Esophagus muscularis mucosa (tissue), 4 donors: ENCODE results near the gene MGME1. TPM values are rescaled to one million over a fixed set of nuclear protein-coding genes. Genes with fewer than 3 reads are reported as not detected.

Experiments used
- DNase-seq: peaks from one replicate; pipeline ENCODE4 v3.0.0-alpha.2; 2017; ENCODE audit errors: extremely low spot score
- H3K27ac ChIP-seq, 4 donors: fragments of 200-600 bp; sonication (generic); replicated peaks in 1 of 4; 1 replicate in 3 of 4; 2 replicates in 1 of 4; pipeline ENCODE4 v1.5.1; 2016 to 2019; ENCODE audit warnings: mild to moderate bottlenecking in 1 of 4
- H3K27me3 ChIP-seq, 4 donors: fragments of 200-600 bp; sonication (generic); one replicate each; pipeline versions ENCODE4 v1.5.1 to v1.6.0; 2016 to 2019
- H3K36me3 ChIP-seq, 4 donors: fragments of 200-600 bp; sonication (generic); one replicate each; pipeline ENCODE4 v1.5.1; 2016 to 2019
- H3K4me1 ChIP-seq, 4 donors: fragments of 200-600 bp; sonication (generic); one replicate each; pipeline ENCODE4 v1.5.1; 2016 to 2019
- H3K4me3 ChIP-seq, 4 donors: fragments of 200-600 bp; sonication (generic); 1 replicate in 2 of 4; 2 replicates in 2 of 4; pipeline ENCODE4 v1.5.1; 2016 to 2019; ENCODE audit warnings: mild to moderate bottlenecking in 4 of 4, moderate library complexity in 1 of 4
- H3K9me3 ChIP-seq, 4 donors: fragments of 200-600 bp; sonication (generic); 1 replicate in 3 of 4; 2 replicates in 1 of 4; pipeline ENCODE4 v1.5.1; 2016 to 2019
- CTCF ChIP-seq, 3 experiments: fragments of 200-600 bp in 2 of 3; fragments of 450-650 bp in 1 of 3; sonication (generic) in 2 of 3; IDR thresholded peaks; one replicate each; pipeline ENCODE4 v1.5.1; 2017 to 2019; ENCODE audit warnings: antibody characterized with exemption in 3 of 3, mild to moderate bottlenecking in 2 of 3, moderate library complexity in 1 of 3
- EP300 ChIP-seq: sonication (generic); formaldehyde crosslinking; IDR thresholded peaks from one replicate; pipeline ENCODE4 v1.6.1; 2017; ENCODE audit warnings: antibody characterized with exemption
- POLR2A ChIP-seq: fragments of 450-650 bp; IDR thresholded peaks from one replicate; pipeline ENCODE4 v1.6.1; 2017; ENCODE audit warnings: antibody characterized with exemption, moderate library complexity, mild to moderate bottlenecking, low read depth
- POLR2AphosphoS5 ChIP-seq, 2 donors: sonication (generic); formaldehyde crosslinking; IDR thresholded peaks; one replicate each; pipeline ENCODE4 v1.6.1; 2017; ENCODE audit warnings: antibody characterized with exemption in 2 of 2
- whole genome bisulfite sequencing: methylation state at CpG from one replicate; pipeline ENCODE4 v1.1.5; 2018; 5-methylcytosine and 5-hydroxymethylcytosine counted together
- intact Hi-C: fragments of 100-400 bp; cut with DNase I; formaldehyde crosslinking; loops from one replicate; pipeline ENCODE4 v1.15.1; 2023
- total RNA-seq, 4 donors: library from RNA; depleted of rRNA; stranded (reverse); fragments of >200 nt; gene quantifications; one replicate each; pipeline versions ENCODE4 v1.1.0 to v1.2.1, GENCODE V29; 2016

MGME1 gene
- total RNA-seq, result 1 to 10 TPM; 5.2 to 6.5 (median 6.0) TPM

- intact Hi-C loops, result no loop called here
- Histone ChIP-seq H3K36me3 (no peaks in the 10 kb centered on the region), H3K4me1 (peaks cover 70 to 82% (median 76%) of the 10 kb centered on the region in 4 donors), H3K27me3 (no peaks in the 10 kb centered on the region), H3K4me3 (peak within 1 kb of the TSS; percentile 85 to 89 (median 86)), H3K27ac (peak within 1 kb of the TSS; percentile 95 to 97 (median 96)), H3K9me3 (no peaks in the 10 kb centered on the region)
- under 1% methylated on average over 41 of the region's 96 CpGs for WGBS
- TF ChIP-seq POLR2AphosphoS5 (IDR thresholded peaks at IDR 0.05), result peak; percentile 89 to 95
- TF ChIP-seq EP300, result no peak
- TF ChIP-seq CTCF (IDR thresholded peaks at IDR 0.05), result peak in 1 of 3 experiments; percentile 4
- TF ChIP-seq POLR2A, result peak; percentile 25
- peak; percentile 100 for DNase-seq
Measured at GRCh38 chr20:17968366-17969277, at the start of gene MGME1, which contains the start of gene SNX5. Gene MGME1, plus strand, starts transcription at chr20:17969018. Its CDS starts 842 bp downstream, at chr20:17969860. Gene SNX5, minus strand, starts transcription at chr20:17968794. Its CDS starts 369 bp downstream, at chr20:17968425.

- no peak for DNase-seq
Measured at GRCh38 chr20:17919149-17919548, 49.7 kb upstream of the MGME1 start.

GRCh38 chr20:17921774-17922173 lies 47.0 kb upstream of the MGME1 start:
- Histone ChIP-seq H3K27ac (no peak overlapping the region), H3K4me1 (peaks cover 0 to 8% (median 6%) of the 10 kb centered on the region in 4 donors), H3K9me3 (no peaks in the 10 kb centered on the region), H3K27me3 (no peaks in the 10 kb centered on the region), H3K36me3 (no peaks in the 10 kb centered on the region), H3K4me3 (no peak overlapping the region)
- intact Hi-C loops, result no loop called here
- TF ChIP-seq CTCF (IDR thresholded peaks at IDR 0.05) (no peak), EP300 (no peak), POLR2A (no peak), POLR2AphosphoS5 (IDR thresholded peaks at IDR 0.05) (no peak)
- no peak for DNase-seq
- 24% methylated on average over 1 of the region's 1 CpG for WGBS

More at GRCh38 chr20:17919149-17919548, 49.7 kb upstream of the MGME1 start:
- Histone ChIP-seq H3K4me1 (peaks cover 0 to 8% (median 0%) of the 10 kb centered on the region in 4 donors), H3K27me3 (no peaks in the 10 kb centered on the region), H3K4me3 (no peak overlapping the region), H3K27ac (no peak overlapping the region), H3K9me3 (no peaks in the 10 kb centered on the region), H3K36me3 (no peaks in the 10 kb centered on the region)
- 96% methylated on average over 8 of the region's 8 CpGs for WGBS
- intact Hi-C loops, result no loop called here
- TF ChIP-seq EP300 (no peak), POLR2AphosphoS5 (IDR thresholded peaks at IDR 0.05) (no peak), POLR2A (no peak), CTCF (IDR thresholded peaks at IDR 0.05) (no peak)

GRCh38 chr20:17925141-17925939 lies 43.5 kb upstream of the MGME1 start:
- no peaks in the 10 kb centered on the region for H3K27me3 ChIP-seq
- no peaks in the 10 kb centered on the region for H3K9me3 ChIP-seq
- intact Hi-C loops, result no loop called here
- H3K36me3 ChIP-seq, result no peaks in the 10 kb centered on the region
- H3K27ac ChIP-seq, result no peak overlapping the region
- 74% methylated on average over 10 of the region's 11 CpGs for WGBS
- no peak for DNase-seq
- no peak for TF ChIP-seq EP300
- no peak for TF ChIP-seq CTCF (IDR thresholded peaks at IDR 0.05)
- TF ChIP-seq POLR2AphosphoS5 (IDR thresholded peaks at IDR 0.05), result no peak
- TF ChIP-seq POLR2A, result no peak
- H3K4me3 ChIP-seq, result no peak overlapping the region
- H3K4me1 ChIP-seq, result peaks cover 5 to 7% (median 6%) of the 10 kb centered on the region in 4 donors
